GM21825 (cell line): ENCODE data around the gene SPAG9.

ENCODE experiments used
- ATAC-seq: cut with Tn5 transposase; IDR thresholded peaks from one replicate; pipeline ENCODE4 v1.9.1; 2021; ENCODE audit warnings: mild to moderate bottlenecking, moderate library complexity; ENCODE audit not compliant: unreplicated experiment

SPAG9 gene

GRCh38 chr17:51006601-51007000, 114.1 kb downstream of the SPAG9 start:
- ATAC-seq, result no peak

GRCh38 chr17:51005768-51006167, 114.9 kb downstream of the SPAG9 start:
- ATAC-seq, result no peak

GRCh38 chr17:51004249-51004648, 116.4 kb downstream of the SPAG9 start:
- no peak for ATAC-seq

DNA sequence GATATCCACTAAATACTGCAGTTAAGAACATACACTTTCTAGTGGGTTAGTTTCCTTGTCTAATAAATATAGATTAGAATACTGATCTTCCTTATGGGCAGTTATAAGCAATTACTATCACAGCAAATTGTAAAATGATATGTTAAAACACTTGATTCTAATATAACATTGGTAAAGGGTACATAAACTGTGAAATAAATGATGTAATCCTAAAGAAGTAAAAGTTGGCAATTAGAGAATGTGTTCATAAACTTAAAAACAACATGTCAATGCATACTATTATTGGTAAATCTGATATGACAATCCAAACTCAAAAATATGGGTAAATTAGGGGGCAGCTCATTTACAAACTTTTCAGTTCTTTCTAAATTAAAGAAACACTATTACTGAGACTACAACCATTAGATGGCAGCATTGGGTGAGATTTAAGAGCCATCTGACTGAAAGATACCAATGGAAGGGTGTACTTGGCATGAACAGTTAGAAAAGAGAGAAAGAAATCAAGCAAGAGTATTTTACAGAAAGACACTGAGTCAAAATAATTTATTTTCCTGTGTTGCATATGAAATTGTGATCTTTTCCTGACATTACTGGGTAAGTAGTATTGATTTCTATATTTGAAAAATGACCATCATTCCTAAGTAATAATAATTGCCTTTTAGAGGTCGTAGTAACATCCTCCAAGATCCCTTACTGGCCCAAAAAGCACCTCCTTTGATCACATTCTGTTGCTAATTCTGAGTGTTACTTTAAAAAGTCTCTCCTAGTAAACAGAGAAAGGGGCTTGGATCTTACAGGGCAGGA, 119.6 kb downstream of the SPAG9 start:
- ATAC-seq, result no peak

DNA sequence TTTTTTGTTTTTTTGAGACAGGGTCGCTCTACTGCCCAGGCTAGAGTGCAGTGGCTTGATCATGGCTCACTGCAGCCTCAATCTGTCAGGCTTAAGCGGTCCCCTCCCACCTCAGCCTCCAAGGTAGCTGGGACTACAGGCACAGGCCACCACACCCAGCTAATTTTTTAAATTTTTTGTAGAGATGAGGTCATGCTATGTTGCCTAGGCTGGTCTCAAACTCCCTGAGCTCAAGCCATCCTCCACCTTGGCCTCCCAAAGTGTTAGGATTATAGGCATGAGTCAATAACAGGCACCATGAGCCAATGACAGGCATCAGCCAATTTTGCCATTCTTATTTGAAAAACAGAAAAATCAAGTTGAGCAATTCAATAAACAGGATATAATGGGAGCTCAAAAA, 125.0 kb downstream of the SPAG9 start:
- ATAC-seq, result no peak

GRCh38 chr17:50993544-50993943, 127.1 kb downstream of the SPAG9 start:
- ATAC-seq, result no peak

GRCh38 chr17:50989149-50989548, 131.5 kb downstream of the SPAG9 start:
- no peak for ATAC-seq

DNA sequence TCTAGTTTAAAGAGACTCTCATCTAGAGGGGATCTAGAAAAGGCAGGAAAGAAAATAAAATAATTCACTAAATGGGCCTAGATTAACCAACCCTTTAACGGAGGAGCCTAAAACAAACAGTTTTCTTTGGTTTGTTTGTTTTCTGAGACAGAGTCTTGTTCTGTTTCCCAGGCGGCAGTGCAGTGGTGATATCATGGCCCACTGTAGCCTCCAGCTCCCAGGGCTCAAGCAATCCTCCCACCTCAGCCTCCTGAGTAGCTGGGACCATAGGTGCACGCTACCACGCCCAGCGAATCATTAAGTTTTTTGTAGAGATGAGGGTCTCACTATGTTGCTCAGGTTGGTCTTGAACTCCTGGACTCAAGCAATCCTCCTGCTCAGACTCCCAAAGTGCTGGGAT, 132.2 kb downstream of the SPAG9 start:
- no peak for ATAC-seq

DNA sequence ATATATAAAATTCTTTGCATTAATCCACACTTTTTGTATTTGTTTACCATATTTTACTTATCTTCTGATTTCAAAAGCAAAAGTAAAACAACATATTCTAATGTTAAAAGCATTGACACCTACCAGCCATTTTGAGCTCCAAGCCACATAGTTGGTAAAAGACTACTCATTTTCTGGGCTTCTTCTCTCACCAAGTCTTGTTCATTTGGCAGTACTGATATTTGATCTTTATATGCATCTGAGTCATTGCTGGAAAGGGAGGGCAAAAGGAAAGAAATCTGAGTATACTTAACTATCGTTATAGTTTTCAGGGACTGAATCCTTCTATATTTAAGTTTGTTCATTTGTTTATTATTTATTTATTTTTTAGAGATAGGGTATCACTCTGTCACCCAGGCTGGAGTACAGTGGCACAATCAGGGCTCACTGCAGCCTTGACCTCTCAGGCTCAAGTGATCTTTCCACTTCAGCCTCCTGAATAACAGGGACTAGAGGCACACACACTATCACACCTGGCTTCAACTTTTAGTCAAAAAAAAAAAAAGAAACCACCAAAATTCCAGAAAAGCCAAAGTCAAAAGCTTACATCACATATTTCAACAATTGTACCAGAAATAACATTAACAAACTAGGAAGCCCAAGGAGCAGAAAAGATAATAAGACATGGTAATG, 133.5 kb downstream of the SPAG9 start:
- ATAC-seq, result no peak

DNA sequence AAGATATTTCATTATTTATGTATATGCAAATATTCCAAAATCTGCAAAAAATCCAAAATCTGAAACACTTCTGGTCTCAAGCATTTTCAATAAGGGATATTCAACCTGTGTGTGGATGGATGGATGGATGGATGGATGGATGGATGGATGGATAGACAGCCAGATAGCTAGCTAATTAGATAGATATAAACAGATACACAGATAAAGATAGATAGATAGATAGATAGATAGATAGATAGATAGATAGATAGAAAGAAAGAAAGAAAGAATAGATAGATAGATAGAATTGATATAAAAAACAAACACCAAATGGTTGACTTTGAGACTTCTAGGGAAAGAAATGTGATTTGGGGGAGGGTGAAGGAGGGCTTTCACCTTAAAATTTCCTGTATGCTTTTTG, 139.4 kb downstream of the SPAG9 start:
- no peak for ATAC-seq

- no peak for ATAC-seq
Measured at GRCh38 chr17:50979524-50979927, 141.1 kb downstream of the SPAG9 start.

GRCh38 chr17:50977487-50978159, 143.0 kb downstream of the SPAG9 start:
- ATAC-seq, result no peak

DNA sequence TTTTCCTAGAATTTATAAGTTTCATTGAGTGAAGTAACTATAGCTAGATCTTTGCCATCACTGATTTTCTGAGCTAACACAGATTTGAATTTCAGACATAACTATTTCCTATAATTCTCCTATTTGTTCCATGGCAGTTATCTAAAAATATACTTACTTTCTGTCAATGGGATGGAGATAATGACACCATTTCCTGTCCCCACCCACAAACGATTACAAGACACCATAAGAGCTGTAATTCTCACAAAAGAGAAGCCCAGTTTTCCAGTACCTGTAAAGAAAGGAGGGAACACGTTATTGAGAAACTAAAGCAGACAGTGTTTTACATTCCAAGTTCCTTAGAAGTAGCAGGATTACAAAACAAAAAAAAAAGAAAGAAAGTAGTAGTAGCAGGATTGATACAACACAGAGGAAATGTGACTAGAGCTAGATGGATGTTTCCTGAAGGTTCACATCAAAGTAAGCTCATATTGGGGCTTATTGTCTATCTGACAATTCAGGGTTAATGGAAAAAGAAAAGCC, 143.7 kb downstream of the SPAG9 start:
- no peak for ATAC-seq

GRCh38 chr17:50973557-50974494, 146.8 kb downstream of the SPAG9 start:
- no peak for ATAC-seq

DNA sequence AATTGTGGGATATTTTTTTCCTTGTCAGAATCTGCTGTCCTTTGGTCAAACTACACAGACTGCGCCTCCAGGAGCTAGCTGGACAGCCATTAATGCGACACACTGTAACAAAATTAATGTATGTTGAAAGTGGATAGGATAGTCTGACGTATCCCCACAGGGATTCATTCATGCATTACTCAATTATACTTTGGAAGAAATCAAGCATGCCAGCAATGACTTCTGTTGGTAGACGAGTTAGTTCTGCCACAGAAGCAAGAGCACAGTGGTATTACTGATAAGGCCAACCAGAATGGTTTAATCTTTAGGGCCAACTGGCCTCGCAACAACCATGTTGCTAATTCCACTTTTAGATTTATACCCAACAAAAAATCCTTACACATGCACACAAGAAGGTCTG, 148.1 kb downstream of the SPAG9 start:
- no peak for ATAC-seq

GRCh38 chr17:50967795-50968194, 152.9 kb downstream of the SPAG9 start:
- ATAC-seq, result no peak

- no peak for ATAC-seq
Measured at GRCh38 chr17:50966163-50966666, 154.5 kb downstream of the SPAG9 start.

- ATAC-seq, result no peak
Measured at GRCh38 chr17:50963139-50963538, 157.5 kb downstream of the SPAG9 start.

DNA sequence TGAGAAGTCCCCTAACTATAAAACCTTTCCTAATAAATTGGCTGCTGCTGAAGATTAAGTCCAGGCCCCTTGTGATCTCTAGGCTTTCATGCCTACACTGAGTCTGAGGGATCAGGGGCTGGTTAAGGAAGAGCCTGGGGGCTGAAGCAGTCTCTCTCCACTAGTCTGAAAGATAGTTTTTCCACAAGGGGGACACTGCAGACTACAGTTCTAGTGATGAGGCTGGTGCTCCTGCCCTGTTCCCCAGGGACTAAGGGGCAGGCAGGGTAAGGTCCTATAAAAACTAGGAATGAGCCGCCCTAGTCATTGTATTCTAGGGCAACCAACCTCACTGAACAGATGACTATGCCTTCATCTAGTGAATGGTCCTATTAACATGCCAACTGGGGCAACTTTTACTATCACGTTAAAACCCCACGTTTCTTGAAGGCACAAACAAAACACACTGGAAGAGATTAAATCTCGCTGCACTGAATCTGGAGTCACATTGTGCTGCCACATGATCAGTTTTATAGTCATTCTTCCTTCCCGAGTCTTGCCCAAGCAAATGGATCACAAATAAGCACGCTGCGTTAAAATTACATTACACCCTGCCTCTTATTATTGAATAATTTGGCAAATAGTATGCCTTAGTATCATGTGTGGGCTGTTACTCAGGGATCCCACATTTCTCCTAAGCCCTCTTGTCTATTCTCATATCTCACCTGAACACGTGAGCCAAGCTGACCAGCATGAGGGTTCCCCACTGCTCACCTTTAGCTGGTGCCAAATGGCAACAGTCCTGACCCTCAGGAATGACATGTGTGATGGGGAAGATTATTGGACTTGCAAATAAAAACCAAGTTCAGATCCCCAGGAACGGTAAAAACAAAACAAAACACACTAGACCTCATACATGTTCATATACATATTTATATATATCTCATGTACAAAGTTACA, 159.1 kb downstream of the SPAG9 start:
- no peak for ATAC-seq
